GM12878 (cell line): ENCODE measurements around the gene CATSPERZ. TPM values are rescaled to one million over a fixed set of nuclear protein-coding genes. Genes with fewer than 3 reads are reported as not detected.

Experiments
- ETV6 ChIP-seq, 2 experiments: fragments of 450-650 bp in 1 of 2; IDR thresholded peaks in 1 of 2; conservative IDR thresholded peaks in 1 of 2; 2 replicates each; pipeline ENCODE4 v1.6.1; 2014; ENCODE audit warnings: antibody characterized with exemption in 1 of 2, borderline replicate concordance in 1 of 2, low read depth in 1 of 2, mild to moderate bottlenecking in 1 of 2, moderate library complexity in 1 of 2
- FOXK2 ChIP-seq: fragments of 450-650 bp; IDR thresholded peaks from 2 replicates; pipeline ENCODE4 v1.6.1; 2017; ENCODE audit warnings: mild to moderate bottlenecking, moderate library complexity
- HDGF ChIP-seq: fragments of 450-650 bp; IDR thresholded peaks from 2 replicates; pipeline ENCODE4 v1.6.1; 2016; ENCODE audit warnings: antibody characterized with exemption
- MLLT1 ChIP-seq: fragments of 450-650 bp; IDR thresholded peaks from 2 replicates; pipeline ENCODE4 v1.6.1; 2016; ENCODE audit warnings: mild to moderate bottlenecking
- NBN ChIP-seq: fragments of 450-650 bp; IDR thresholded peaks from 2 replicates; pipeline ENCODE4 v1.6.1; 2016
- NFYB ChIP-seq: IDR thresholded peaks from 2 replicates; pipeline ENCODE4 v1.6.1; 2011; ENCODE audit warnings: low read depth, mild to moderate bottlenecking, low read length, improper control_type of control experiment, moderate library complexity; ENCODE audit not compliant: insufficient read depth
- NR2F1 ChIP-seq: fragments of 450-650 bp; conservative IDR thresholded peaks from 2 replicates; pipeline ENCODE4 v1.6.1; 2017; ENCODE audit warnings: mild to moderate bottlenecking
- POLR2AphosphoS2 ChIP-seq: IDR thresholded peaks from 2 replicates; pipeline ENCODE4 v1.6.1; 2011; ENCODE audit warnings: low read depth, mild to moderate bottlenecking, low read length, improper control_type of control experiment, moderate library complexity
- SMC3 ChIP-seq: IDR thresholded peaks from 2 replicates; pipeline ENCODE4 v1.6.1; 2011; ENCODE audit warnings: low read length, improper control_type of control experiment, borderline replicate concordance
- ZBTB4 ChIP-seq: fragments of 450-650 bp; formaldehyde crosslinking; IDR thresholded peaks from 2 replicates; pipeline ENCODE4 v1.4.0; 2022; ENCODE audit warnings: mild to moderate bottlenecking, moderate library complexity
- ZNF274 ChIP-seq: IDR thresholded peaks from one replicate; pipeline ENCODE4 v1.8.0; 2011; ENCODE audit not compliant: insufficient read length, insufficient read depth
- polyA plus RNA-seq, 11 experiments: library from polyadenylated mRNA; depleted of rRNA in 4 of 11; unstranded in 6 of 11; stranded (reverse) in 5 of 11; fragments of >200 nt; fragmentation: Nextera tagmentation in 4 of 11; fragmentation: Illumina TruSeq in 1 of 11; extraction: Ambion mirVana in 4 of 11; extraction: Trizol in 1 of 11; gene quantifications; 1 replicate in 1 of 11; 2 replicates in 10 of 11; pipeline versions ENCODE4 v1.2.1 to v1.2.3, GENCODE V29; 2011 to 2016; ENCODE audit warnings: inconsistent platforms in 2 of 11, missing spikeins in 2 of 11, low read depth in 1 of 11
- total RNA-seq, 4 experiments: library from RNA; depleted of rRNA in 3 of 4; stranded (reverse); fragments of >200 nt in 3 of 4; fragmentation: Illumina TruSeq in 1 of 4; extraction: Trizol in 1 of 4; gene quantifications; 2 replicates each; pipeline versions ENCODE4 v1.2.1 to v1.2.3, GENCODE V29; 2013 to 2021

CATSPERZ gene
- total and polyA plus RNA-seq, 10 of the 15 experiments (the other 5 are each of a cell fraction or from before 2014, with no cell fraction given): 0.12 to 0.31 TPM; not detected in 8

DNA sequence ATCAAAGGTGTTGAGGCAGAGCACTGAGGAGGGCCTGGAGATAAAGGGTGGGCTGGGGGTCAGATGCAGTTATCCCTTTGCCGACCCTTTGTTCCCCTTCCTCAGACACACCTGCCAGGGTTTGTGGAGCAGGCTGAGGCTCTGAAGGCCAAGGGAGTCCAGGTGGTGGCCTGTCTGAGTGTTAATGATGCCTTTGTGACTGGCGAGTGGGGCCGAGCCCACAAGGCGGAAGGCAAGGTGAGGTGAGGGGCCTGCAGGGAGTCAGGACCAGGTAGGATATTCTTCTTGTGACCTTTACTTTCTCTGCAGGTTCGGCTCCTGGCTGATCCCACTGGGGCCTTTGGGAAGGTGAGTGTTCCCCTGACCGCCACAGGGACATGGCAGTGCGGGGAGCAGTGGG is 20.4 kb downstream of the CATSPERZ start (continued):
- TF ChIP-seq ZBTB4 (CRISPR knock-in tag): no peak
- no peak for TF ChIP-seq HDGF
- no peak for TF ChIP-seq NBN
- TF ChIP-seq FOXK2: no peak
- no peak for TF ChIP-seq ZNF274
- TF ChIP-seq NR2F1: no peak
- TF ChIP-seq ETV6 (conservative IDR thresholded peaks at IDR 0.05 in 1 of 2, IDR thresholded peaks at IDR 0.05 in 1 of 2; ENCODE audit: borderline replicate concordance in 1 of 2, low read depth in 1 of 2): no peak
- no peak for TF ChIP-seq MLLT1
- TF ChIP-seq NFYB: no peak
- TF ChIP-seq SMC3: no peak
- no peak for TF ChIP-seq POLR2AphosphoS2
